PFSK-1 (cell line): Measurements from ENCODE around the gene KCNQ1OT1.

Experiments
- POLR2AphosphoS5 ChIP-seq: IDR thresholded peaks from 2 replicates; pipeline ENCODE4 v1.6.1; 2012; ENCODE audit warnings: low read depth, mild to moderate bottlenecking, control low read depth, low read length, moderate library complexity
- TAF1 ChIP-seq: IDR thresholded peaks from 2 replicates; pipeline ENCODE4 v1.6.1; 2012; ENCODE audit warnings: low read length, control low read depth, borderline replicate concordance; ENCODE audit not compliant: insufficient read depth

DNA sequence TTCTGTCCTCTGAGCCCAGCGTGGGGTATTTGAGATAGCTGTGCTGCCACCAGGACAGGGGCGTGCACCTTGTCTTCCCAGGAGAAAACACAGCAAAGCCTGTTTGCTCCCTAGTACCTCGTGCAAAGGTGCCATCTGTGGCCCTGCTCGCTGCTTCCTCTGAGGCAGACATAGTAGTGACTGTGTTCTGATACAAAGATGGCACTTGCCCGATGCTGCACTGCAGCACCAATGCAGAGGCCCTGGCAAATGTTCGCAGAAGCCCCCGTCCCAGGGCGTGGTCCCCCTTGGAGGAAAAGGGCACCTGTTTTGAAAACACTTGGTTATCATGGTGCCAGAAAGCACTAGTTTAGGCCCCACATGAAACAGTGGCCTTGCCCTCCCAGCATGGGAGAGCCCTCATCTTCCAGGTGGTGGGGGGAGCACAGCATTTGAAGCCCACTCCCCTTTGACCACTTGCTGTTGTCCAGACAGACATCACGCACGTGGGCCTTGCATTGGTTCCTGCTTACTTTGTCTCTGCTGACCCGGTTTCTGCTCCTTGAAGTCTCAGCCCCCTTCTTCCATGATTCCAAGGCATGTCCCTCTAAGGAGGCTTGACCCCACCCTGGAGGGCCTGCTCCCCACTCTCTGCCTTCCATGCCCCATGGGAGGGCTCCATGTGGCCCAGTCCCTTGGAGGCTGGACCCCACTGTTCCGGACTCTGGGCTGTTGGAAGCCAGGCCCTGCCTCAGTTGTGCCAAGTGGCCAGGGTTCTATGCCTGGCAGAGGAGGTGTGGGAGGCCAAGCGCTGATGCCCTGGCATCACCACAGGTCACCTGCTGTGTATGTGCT is 109.4 kb downstream of the KCNQ1OT1 start:
- no peak for TF ChIP-seq TAF1
- no peak for TF ChIP-seq POLR2AphosphoS5
